ENCODE results near the gene KRTAP9-7. TPM values are rescaled to one million over a fixed set of nuclear protein-coding genes. Genes with fewer than 3 reads are reported as not detected.
"Not testable (repeated sequence)": the region's sequence is repeated elsewhere in the genome, so short reads cannot be mapped to it uniquely, and the experiment has no call there.

The KRTAP9-7 gene
- total and polyA plus RNA-seq, 5 experiments from 2014 or later, result not detected

DNA sequence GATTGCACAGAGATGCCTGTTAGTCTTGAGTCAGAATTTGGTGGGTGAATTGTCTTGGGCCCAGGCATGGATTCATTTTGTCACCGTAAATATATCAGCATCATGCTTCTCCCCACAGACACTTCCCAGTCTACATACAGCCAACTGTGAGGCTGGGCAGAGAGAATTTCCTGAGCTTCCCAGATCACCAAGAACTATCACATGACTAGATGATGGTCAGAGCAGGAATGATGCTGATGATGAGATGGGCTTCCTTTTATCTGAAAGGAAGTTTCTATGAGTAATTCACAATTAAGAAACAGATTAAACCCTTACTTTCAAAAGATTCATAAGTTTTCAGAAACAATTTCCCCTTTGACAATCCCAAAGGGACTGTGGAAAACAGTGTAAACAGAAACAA is 20.6 kb upstream of the KRTAP9-7 start:
- Mint-ChIP-seq H3K9me3 (no peaks in the 10 kb centered on the region), H3K4me3 (no peak overlapping the region), H3K4me1 (peaks cover 5 to 20% (median 7%) of the 10 kb centered on the region in 4 donors), H3K27me3 (peaks cover 0 to 25% (median 2%) of the 10 kb centered on the region in 5 donors), H3K27ac (no peak overlapping the region), H3K36me3 (no peaks in the 10 kb centered on the region)
- POLR2A ChIA-PET, result no interaction called here
- DNase-seq, result no peak
- ATAC-seq, result no peak

- H3K9me3 Mint-ChIP-seq, POLR2A ChIA-PET, H3K36me3 Mint-ChIP-seq, H3K4me3 Mint-ChIP-seq, ATAC-seq, DNase-seq: not testable (repeated sequence)
- peaks cover 2 to 20% (median 8%) of the 10 kb centered on the region in 4 donors for H3K4me1 Mint-ChIP-seq
- H3K27me3 Mint-ChIP-seq, result peaks cover 0 to 27% (median 2%) of the 10 kb centered on the region in 5 donors
- H3K27ac Mint-ChIP-seq, result peak within 1 kb of the TSS in 1 of 10 donors; percentile 60
Measured at GRCh38 chr17:41255381-41256290, 19.9 kb upstream of the KRTAP9-7 start, which contains the start of gene KRTAP9-9. Gene KRTAP9-9, plus strand, starts transcription at chr17:41255384.

DNA sequence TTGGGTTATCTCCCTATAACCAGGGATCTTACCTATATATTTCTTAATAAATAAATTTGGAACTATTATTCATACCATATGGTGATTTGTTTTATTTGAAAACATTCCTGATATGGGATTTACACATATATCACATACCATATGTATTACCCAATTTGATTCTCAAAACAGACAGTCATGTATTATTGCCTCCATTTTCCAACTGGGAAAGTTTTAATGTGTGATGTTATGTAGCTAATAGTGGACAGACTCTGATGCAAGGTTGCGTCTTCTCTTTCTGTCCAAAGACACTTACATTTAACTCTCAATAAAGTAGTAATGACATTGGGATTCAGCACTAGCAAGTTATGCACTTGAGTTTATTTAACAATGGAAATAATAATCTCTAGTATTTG is 19.2 kb upstream of the KRTAP9-7 start:
- ATAC-seq, result no peak

GRCh38 chr17:41258406-41258805 is 17.1 kb upstream of the KRTAP9-7 start:
- ATAC-seq, result no peak
- peaks cover 8 to 33% (median 17%) of the 10 kb centered on the region in 4 donors for H3K4me1 Mint-ChIP-seq
- no peaks in the 10 kb centered on the region for H3K9me3 Mint-ChIP-seq
- no peaks in the 10 kb centered on the region for H3K36me3 Mint-ChIP-seq
- H3K27ac Mint-ChIP-seq, result no peak overlapping the region
- peaks cover 0 to 30% (median 2%) of the 10 kb centered on the region in 5 donors for H3K27me3 Mint-ChIP-seq
- no peak overlapping the region for H3K4me3 Mint-ChIP-seq
- no peak for DNase-seq
- POLR2A ChIA-PET, result no interaction called here

More for the DNA sequence above, 19.2 kb upstream of the KRTAP9-7 start:
- Mint-ChIP-seq H3K27ac (no peak overlapping the region), H3K9me3 (no peaks in the 10 kb centered on the region), H3K36me3 (no peaks in the 10 kb centered on the region), H3K27me3 (peaks cover 0 to 28% (median 2%) of the 10 kb centered on the region in 5 donors), H3K4me1 (peaks cover 2 to 27% (median 13%) of the 10 kb centered on the region in 4 donors), H3K4me3 (no peak overlapping the region)
- POLR2A ChIA-PET, result no interaction called here
- no peak for DNase-seq

GRCh38 chr17:41263212-41263611 is 12.3 kb upstream of the KRTAP9-7 start:
- Mint-ChIP-seq H3K36me3 (no peaks in the 10 kb centered on the region), H3K27me3 (peaks cover 0 to 23% (median 0%) of the 10 kb centered on the region in 5 donors), H3K27ac (no peak overlapping the region), H3K9me3 (no peaks in the 10 kb centered on the region), H3K4me1 (peaks cover 11 to 36% (median 20%) of the 10 kb centered on the region in 4 donors), H3K4me3 (no peak overlapping the region)
- POLR2A ChIA-PET, result no interaction called here
- no peak for ATAC-seq
- DNase-seq, result no peak

DNA sequence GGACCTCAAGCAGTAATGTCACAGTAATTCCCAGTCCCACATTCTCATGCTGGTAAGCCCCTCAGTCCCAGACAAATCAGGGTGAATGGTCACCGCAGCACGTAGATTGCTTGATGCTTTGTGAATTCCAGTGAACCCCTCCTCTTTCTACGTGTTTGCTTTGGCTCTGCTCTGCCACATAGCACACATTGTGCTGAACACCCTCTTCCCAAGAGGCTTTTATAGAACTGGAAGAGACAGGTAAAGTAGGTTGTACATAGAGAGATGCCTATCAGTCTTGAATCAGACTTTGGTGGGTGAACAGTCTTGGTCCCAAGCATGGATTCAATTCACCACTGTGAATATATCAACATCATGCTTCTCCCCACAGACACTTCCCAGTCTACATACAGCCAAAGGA is 10.9 kb upstream of the KRTAP9-7 start:
- POLR2A ChIA-PET, result no interaction called here
- Mint-ChIP-seq H3K4me3 (no peak overlapping the region), H3K9me3 (no peaks in the 10 kb centered on the region), H3K27me3 (peaks cover 0 to 17% (median 0%) of the 10 kb centered on the region in 5 donors), H3K36me3 (no peaks in the 10 kb centered on the region), H3K27ac (peak overlapping the region in 1 of 10 donors; percentile 37), H3K4me1 (peaks cover 12 to 36% (median 20%) of the 10 kb centered on the region in 4 donors)
- no peak for ATAC-seq
- DNase-seq, result no peak

DNA sequence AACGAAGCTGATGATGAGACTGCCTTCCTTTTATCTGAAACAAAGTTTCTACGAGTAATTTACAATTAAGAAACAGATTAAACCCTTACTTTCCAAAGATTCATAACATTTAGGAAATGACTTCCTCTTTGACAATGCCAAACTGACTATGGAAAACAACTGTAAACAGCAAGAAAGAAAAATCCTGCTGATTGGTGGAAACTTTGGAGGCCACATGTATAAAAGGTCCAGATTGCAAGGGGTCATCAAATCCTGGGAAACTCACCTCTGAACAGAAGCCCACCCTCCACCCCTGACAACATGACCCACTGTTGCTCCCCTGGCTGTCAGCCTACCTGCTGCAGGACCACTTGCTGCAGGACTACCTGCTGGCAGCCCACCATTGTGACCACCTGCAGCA is 10.4 kb upstream of the KRTAP9-7 start, which contains the start of gene KRTAP9-6:
Gene KRTAP9-6, plus strand, starts transcription at position 301 of the 400 bp plus-strand sequence. Its CDS starts 0 bp downstream, at position 301.
- Mint-ChIP-seq H3K4me3 (no peak within 1 kb of the TSS), H3K4me1 (peaks cover 12 to 33% (median 19%) of the 10 kb centered on the region in 4 donors), H3K36me3 (no peaks in the 10 kb centered on the region), H3K27ac (peak within 1 kb of the TSS in 3 of 10 donors; percentile 6 to 37 (median 9)), H3K27me3 (peaks cover 0 to 15% (median 0%) of the 10 kb centered on the region in 5 donors), H3K9me3 (no peaks in the 10 kb centered on the region)
- ATAC-seq, result no peak
- POLR2A ChIA-PET, result no interaction called here
- DNase-seq, result no peak

DNA sequence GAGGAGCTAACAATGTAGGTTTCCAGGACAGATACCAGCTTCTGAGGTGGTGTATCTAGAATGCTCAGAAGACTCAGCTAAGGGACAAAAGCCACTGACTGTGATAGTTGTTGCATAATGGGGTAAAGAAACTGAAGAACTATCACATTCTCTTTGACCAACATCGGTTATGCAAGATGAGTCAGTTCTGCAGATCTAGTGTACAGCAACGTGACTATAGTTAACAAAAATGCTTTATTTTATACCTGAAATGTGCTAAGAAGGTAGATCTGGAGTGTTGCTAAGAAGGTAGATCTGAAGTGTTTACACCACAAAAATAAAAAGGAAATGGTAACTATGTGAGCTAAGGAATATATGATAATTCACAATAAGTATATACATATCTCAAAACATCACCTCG is 7.8 kb upstream of the KRTAP9-7 start:
- ATAC-seq, result no peak
- Mint-ChIP-seq H3K27ac (no peak overlapping the region), H3K4me1 (peaks cover 4 to 15% (median 11%) of the 10 kb centered on the region in 4 donors), H3K9me3 (no peaks in the 10 kb centered on the region), H3K4me3 (no peak overlapping the region), H3K36me3 (no peaks in the 10 kb centered on the region), H3K27me3 (peaks cover 0 to 8% (median 0%) of the 10 kb centered on the region in 5 donors)
- POLR2A ChIA-PET, result no interaction called here
- DNase-seq, result no peak

- H3K27me3 Mint-ChIP-seq, H3K36me3 Mint-ChIP-seq, POLR2A ChIA-PET, ATAC-seq, DNase-seq, H3K27ac Mint-ChIP-seq, H3K9me3 Mint-ChIP-seq, H3K4me3 Mint-ChIP-seq: not testable (repeated sequence)
- peaks cover 0 to 10% (median 5%) of the 10 kb centered on the region in 4 donors for H3K4me1 Mint-ChIP-seq
Measured at GRCh38 chr17:41271323-41271722, 4.2 kb upstream of the KRTAP9-7 start.

DNA sequence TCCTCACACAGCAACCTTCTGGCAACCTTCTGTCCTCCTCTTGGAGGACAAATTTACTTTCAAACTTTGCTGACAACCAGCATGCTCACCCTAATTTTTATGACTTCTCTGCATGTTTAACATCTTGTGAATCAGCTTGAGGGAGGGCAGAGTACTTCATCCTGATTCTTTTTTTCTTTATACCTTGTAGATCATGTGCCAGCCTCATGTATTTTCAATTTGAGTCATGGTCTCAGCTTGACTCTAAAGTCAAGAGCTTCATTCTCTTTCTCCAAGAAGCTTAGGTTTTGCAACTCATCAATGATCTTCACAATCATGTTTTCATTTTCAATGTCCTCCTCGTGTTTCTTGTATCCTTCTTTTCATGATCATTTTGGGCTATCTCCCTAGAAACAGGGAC is 3.6 kb upstream of the KRTAP9-7 start:
- H3K27ac Mint-ChIP-seq, result peak overlapping the region in 3 of 10 donors; percentile 35 to 83 (median 40)
- POLR2A ChIA-PET, result no interaction called here
- no peaks in the 10 kb centered on the region for H3K9me3 Mint-ChIP-seq
- no peaks in the 10 kb centered on the region for H3K36me3 Mint-ChIP-seq
- H3K4me3 Mint-ChIP-seq, result no peak overlapping the region
- no peak for ATAC-seq
- peaks cover 0 to 11% (median 5%) of the 10 kb centered on the region in 5 donors for H3K27me3 Mint-ChIP-seq
- no peak for DNase-seq
- peaks cover 0 to 10% (median 7%) of the 10 kb centered on the region in 4 donors for H3K4me1 Mint-ChIP-seq

- DNase-seq (no peak), ATAC-seq (no peak)
- Mint-ChIP-seq H3K9me3 (no peaks in the 10 kb centered on the region), H3K27ac (peak overlapping the region in 3 of 10 donors; percentile 8 to 54 (median 27)), H3K4me3 (no peak overlapping the region), H3K36me3 (no peaks in the 10 kb centered on the region), H3K27me3 (peaks cover 0 to 14% (median 3%) of the 10 kb centered on the region in 5 donors), H3K4me1 (peaks cover under 1 to 10% (median 3%) of the 10 kb centered on the region in 4 donors)
- POLR2A ChIA-PET, result no interaction called here
Measured at GRCh38 chr17:41278176-41278955, 2.9 kb downstream of the KRTAP9-7 start.

GRCh38 chr17:41284043-41284442 is 8.5 kb downstream of the KRTAP9-7 start:
- peak overlapping the region in 1 of 10 donors; percentile 28 for H3K4me3 Mint-ChIP-seq
- no peaks in the 10 kb centered on the region for H3K36me3 Mint-ChIP-seq
- H3K27me3 Mint-ChIP-seq, result peaks cover 0 to 1% (median 0%) of the 10 kb centered on the region in 5 donors
- H3K9me3 Mint-ChIP-seq, result no peaks in the 10 kb centered on the region
- POLR2A ChIA-PET, result no interaction called here
- DNase-seq (no peak), ATAC-seq (no peak)
- peaks cover 10 to 19% (median 15%) of the 10 kb centered on the region in 4 donors for H3K4me1 Mint-ChIP-seq
- peak overlapping the region in 2 of 10 donors; percentile 11 to 17 for H3K27ac Mint-ChIP-seq

All from naive thymus-derived CD8-positive, alpha-beta T cell (primary cell).